ENCODE measurements around the gene DMD. TPM values are rescaled to one million over a fixed set of nuclear protein-coding genes. Genes with fewer than 3 reads are reported as not detected.

The DMD gene
- total and polyA plus RNA-seq, 7 donors = 2.5 to 260 (median 183) TPM

DNA sequence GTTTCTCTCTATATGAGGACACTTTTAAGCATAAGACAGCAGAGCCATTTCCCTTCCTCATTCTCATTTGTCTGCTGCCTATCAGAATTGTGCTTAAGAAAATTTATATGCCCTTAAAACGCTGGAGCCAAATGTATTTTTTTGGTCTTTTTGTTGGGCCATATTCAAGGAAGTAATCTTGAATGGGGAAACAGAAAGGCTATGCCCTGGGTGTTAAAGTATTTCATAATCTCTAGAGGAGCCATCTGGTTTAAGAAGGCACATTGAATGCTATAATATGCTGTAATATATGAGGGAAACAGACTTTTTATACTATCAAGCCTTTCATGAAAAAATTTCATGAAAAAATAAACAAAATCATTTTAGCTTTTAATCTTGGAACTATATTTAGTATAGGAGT is 4.3 kb downstream of the DMD start:
- 22 to 29% methylated on average over 1 of the region's 1 CpG for WGBS, 2 donors
- Histone ChIP-seq H3K36me3 (no peaks in the 10 kb centered on the region), H3K27ac (peak overlapping the region; percentile 48 to 82 (median 78)), H3K9me3 (no peaks in the 10 kb centered on the region), H3K4me1 (peaks cover 0 to 5% (median 2%) of the 10 kb centered on the region in 4 donors), H3K27me3 (no peaks in the 10 kb centered on the region), H3K4me3 (peak overlapping the region in 3 of 4 donors; percentile 40 to 50 (median 46))
- DNase-seq = no peak
- TF ChIP-seq POLR2AphosphoS5 (IDR thresholded peaks at IDR 0.05) = no peak
- no peak for TF ChIP-seq POLR2A (IDR thresholded peaks at IDR 0.05)
- intact Hi-C loops (cut with DNase I) = no loop called here

DNA sequence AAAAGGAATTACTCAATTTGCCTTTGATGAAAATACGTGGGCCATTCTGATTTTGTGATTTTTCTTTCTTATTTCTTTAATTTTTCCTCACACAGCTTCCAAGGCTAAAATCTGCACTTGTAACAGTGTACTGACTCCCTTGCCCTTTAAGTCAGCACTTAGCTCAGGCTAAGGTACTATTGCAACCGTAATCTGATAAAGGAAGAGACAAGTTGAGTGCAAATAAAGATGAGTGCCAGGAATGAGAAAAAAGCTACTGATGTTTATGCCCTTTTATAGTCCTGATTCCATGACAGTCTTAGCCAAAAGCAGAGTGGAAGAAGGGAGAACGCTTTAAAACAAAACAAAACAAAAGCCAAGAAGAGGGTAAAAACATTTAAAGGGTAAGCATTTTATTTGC is 6.0 kb downstream of the DMD start:
- H3K4me3 ChIP-seq = peak overlapping the region; percentile 17 to 50 (median 34)
- WGBS, 2 donors = 53 to 54% methylated on average over 3 of the region's 3 CpGs

DNA sequence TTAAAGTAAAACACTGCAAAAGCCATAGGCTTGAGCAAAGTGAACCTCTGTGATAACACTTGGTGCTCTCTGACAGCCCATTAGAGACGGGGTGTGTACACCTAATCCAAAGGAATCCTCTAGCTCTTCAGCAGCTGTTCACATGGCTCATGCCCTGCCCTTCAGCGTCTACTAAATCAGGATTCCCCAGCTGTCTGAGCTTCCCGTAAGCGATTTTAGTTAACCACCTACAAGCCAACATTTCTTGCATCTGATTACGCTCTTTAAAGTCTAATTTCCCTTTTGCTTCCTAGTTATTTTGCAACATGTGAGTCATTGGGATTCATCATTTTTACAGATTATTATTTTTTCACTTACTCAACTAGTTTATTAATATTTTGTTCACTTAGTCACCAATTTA is 6.5 kb downstream of the DMD start:
- Histone ChIP-seq H3K27me3 (no peaks in the 10 kb centered on the region), H3K4me1 (no peaks in the 10 kb centered on the region), H3K9me3 (no peaks in the 10 kb centered on the region), H3K27ac (peak overlapping the region; percentile 48 to 82 (median 78)), H3K36me3 (no peaks in the 10 kb centered on the region), H3K4me3 (peak overlapping the region; percentile 17 to 50 (median 34))
- intact Hi-C loops (cut with DNase I) = no loop called here
- no peak for DNase-seq
- peak in 1 of 4 donors; percentile 23 for TF ChIP-seq POLR2AphosphoS5 (IDR thresholded peaks at IDR 0.05)
- TF ChIP-seq, protein P1, sequence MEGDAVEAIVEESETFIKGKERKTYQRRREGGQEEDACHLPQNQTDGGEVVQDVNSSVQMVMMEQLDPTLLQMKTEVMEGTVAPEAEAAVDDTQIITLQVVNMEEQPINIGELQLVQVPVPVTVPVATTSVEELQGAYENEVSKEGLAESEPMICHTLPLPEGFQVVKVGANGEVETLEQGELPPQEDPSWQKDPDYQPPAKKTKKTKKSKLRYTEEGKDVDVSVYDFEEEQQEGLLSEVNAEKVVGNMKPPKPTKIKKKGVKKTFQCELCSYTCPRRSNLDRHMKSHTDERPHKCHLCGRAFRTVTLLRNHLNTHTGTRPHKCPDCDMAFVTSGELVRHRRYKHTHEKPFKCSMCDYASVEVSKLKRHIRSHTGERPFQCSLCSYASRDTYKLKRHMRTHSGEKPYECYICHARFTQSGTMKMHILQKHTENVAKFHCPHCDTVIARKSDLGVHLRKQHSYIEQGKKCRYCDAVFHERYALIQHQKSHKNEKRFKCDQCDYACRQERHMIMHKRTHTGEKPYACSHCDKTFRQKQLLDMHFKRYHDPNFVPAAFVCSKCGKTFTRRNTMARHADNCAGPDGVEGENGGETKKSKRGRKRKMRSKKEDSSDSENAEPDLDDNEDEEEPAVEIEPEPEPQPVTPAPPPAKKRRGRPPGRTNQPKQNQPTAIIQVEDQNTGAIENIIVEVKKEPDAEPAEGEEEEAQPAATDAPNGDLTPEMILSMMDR (IDR thresholded peaks at IDR 0.05) = no peak
- TF ChIP-seq POLR2A (IDR thresholded peaks at IDR 0.05) = no peak
- TF ChIP-seq EP300 (IDR thresholded peaks at IDR 0.05) = no peak
- 61 to 67% methylated on average over 5 of the region's 5 CpGs for WGBS, 2 donors

More for the DNA sequence above, 6.0 kb downstream of the DMD start:
- no peaks in the 10 kb centered on the region for H3K9me3 ChIP-seq
- no peaks in the 10 kb centered on the region for H3K27me3 ChIP-seq
- no peaks in the 10 kb centered on the region for H3K4me1 ChIP-seq
- intact Hi-C loops (cut with DNase I) = no loop called here
- TF ChIP-seq POLR2AphosphoS5 (IDR thresholded peaks at IDR 0.05) (peak in 2 of 4 donors; percentile 9 to 42), POLR2A (IDR thresholded peaks at IDR 0.05) (no peak)
- TF ChIP-seq, protein P1 (IDR thresholded peaks at IDR 0.05) = no peak
- no peak for DNase-seq
- peak overlapping the region; percentile 48 to 82 (median 78) for H3K27ac ChIP-seq
- H3K36me3 ChIP-seq = no peaks in the 10 kb centered on the region

DNA sequence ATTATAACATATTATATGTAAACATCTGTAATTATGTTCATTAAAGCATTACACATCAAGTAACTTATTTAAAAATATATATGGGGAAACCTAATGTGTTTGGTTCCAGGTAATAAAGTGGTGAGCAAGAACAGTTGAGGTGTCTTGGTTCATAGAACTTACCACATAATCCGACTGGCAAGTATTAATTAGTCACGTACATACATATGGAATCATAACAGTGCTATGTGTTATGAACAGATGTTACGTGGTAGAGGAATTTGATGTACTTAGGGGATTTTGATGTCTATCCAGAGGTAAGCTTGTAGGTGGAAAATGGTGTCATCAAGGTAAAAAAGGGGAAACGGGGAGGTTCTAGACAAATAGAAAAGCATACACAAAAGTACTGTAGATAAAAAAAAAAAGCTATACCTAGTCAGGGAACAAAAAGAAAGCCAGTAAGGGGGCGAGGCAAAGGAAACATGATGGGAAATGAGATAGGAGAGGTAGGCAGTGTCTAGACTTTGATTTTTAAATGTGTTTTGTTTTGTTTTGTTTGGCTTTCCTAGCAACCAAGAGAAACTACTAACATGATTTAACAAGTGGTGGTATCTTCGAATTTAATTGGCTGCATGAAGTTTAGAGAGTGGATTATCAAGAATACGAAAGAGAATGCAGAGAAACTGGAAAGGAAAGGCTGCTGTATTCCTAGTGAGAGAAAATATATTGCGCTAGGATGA is 12.6 kb downstream of the DMD start:
- Histone ChIP-seq H3K27me3 (no peaks in the 10 kb centered on the region), H3K4me3 (no peak overlapping the region), H3K36me3 (no peaks in the 10 kb centered on the region), H3K27ac (no peak overlapping the region), H3K9me3 (no peaks in the 10 kb centered on the region), H3K4me1 (peaks cover 0 to 6% (median 3%) of the 10 kb centered on the region in 4 donors)
- no peak for DNase-seq
- intact Hi-C loops (cut with DNase I) = no loop called here
- 75 to 78% methylated on average over 8 of the region's 8 CpGs for WGBS, 2 donors
- TF ChIP-seq EP300 (IDR thresholded peaks at IDR 0.05) (no peak), POLR2AphosphoS5 (IDR thresholded peaks at IDR 0.05) (no peak), POLR2A (IDR thresholded peaks at IDR 0.05) (no peak)
- TF ChIP-seq, protein P1 (IDR thresholded peaks at IDR 0.05) = no peak

DNA sequence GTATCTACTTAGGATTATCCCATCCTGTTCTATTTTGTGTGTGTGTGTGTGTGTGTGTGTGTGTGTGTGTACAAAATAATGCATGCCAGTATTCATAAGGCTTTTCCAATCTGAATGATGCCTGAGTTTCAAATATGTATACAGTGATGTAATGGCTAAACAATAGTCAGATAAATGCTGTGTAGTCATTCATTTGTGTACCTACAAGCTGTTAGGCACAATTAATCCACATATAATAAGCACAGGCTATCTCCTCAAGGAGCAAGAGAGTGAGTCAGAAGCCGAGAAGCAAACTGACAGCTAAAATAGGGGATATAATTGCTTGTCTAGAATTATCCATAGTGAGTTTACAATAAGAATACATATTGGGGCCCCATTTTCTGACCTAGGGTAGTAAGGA is 15.7 kb downstream of the DMD start:
- H3K4me3 ChIP-seq = no peak overlapping the region
- peak overlapping the region in 3 of 4 donors; percentile 57 to 75 (median 63) for H3K27ac ChIP-seq
- H3K9me3 ChIP-seq = no peaks in the 10 kb centered on the region
- 70 to 79% methylated on average over 1 of the region's 1 CpG for WGBS, 2 donors
- no peaks in the 10 kb centered on the region for H3K27me3 ChIP-seq
- H3K36me3 ChIP-seq = no peaks in the 10 kb centered on the region
- TF ChIP-seq, protein P1 (IDR thresholded peaks at IDR 0.05) = no peak
- TF ChIP-seq POLR2A (IDR thresholded peaks at IDR 0.05) (no peak), EP300 (IDR thresholded peaks at IDR 0.05) (no peak), POLR2AphosphoS5 (IDR thresholded peaks at IDR 0.05) (no peak)
- intact Hi-C loops (cut with DNase I) = no loop called here
- DNase-seq = no peak
- H3K4me1 ChIP-seq = peaks cover 0 to 10% (median 3%) of the 10 kb centered on the region in 4 donors

Measured in sigmoid colon (tissue), 7 donors.